Kidney epithelial cell (primary cell): Measurements from ENCODE around the gene PHF14. TPM values are rescaled to one million over a fixed set of nuclear protein-coding genes. Genes with fewer than 3 reads are reported as not detected.

ENCODE experiments used
- DNase-seq: peaks from one replicate; pipeline ENCODE4 v3.0.0-alpha.2; 2010; ENCODE audit warnings: low read depth
- H3K27me3 ChIP-seq: 2 replicates; pipeline ENCODE4 v1.6.0; 2011; ENCODE audit warnings: low read length; ENCODE audit not compliant: control insufficient read depth, insufficient read depth
- H3K36me3 ChIP-seq: 2 replicates; pipeline ENCODE4 v1.5.1; 2011; ENCODE audit warnings: low read length; ENCODE audit not compliant: control insufficient read depth, insufficient read depth
- H3K4me3 ChIP-seq: 2 replicates; pipeline ENCODE4 v1.5.1; 2011; ENCODE audit warnings: low read depth, mild to moderate bottlenecking, control low read depth, low read length
- total RNA-seq: library from RNA; depleted of rRNA; stranded (reverse); fragments of >200 nt; gene quantifications from 2 replicates; pipeline ENCODE4 v1.2.3, GENCODE V29; 2015
- TF ChIP-seq, protein P1 (sequence below): IDR thresholded peaks from 2 replicates; pipeline ENCODE4 v1.5.1; 2011; ENCODE audit warnings: mild to moderate bottlenecking, moderate library complexity, low read length, control low read depth, inconsistent platforms; ENCODE audit not compliant: insufficient read depth, poor library complexity, severe bottlenecking

Gene PHF14
- total RNA-seq, 1 donor from 2014 or later = 40.4 TPM

DNA sequence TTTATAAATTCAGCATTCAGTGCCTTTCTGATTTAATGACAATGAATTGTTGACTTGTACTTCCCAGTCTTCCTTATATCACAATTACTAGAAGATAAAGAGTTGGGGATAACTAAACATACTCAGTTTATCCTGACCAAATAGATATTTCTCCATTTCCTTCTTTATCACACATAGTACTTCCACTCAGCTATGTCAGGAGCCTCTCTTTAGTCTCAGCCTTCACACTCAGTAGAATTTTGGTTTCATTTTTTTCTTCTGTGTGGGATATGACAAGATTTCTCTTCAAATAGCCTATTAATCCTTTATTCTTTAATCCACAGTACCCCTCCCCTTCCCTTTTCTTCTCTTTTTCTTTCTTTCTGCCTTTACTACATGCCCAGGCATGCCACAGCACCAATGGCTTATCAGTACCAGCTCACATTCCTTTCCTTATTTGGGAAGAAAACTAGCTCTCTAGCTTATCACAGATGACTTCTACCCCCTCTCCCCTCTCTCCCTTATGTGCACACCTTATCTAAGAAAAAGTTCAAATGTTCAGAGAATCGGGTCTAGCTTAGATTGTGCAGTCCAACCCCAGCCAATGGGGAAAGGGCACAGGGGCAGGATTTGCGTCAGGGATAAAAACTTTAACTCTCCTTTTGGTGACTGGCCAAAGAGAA, 109.0 kb downstream of the PHF14 start:
- Histone ChIP-seq H3K36me3 (no peaks in the 10 kb centered on the region), H3K27me3 (no peaks in the 10 kb centered on the region), H3K4me3 (no peak overlapping the region)
- TF ChIP-seq, protein P1, sequence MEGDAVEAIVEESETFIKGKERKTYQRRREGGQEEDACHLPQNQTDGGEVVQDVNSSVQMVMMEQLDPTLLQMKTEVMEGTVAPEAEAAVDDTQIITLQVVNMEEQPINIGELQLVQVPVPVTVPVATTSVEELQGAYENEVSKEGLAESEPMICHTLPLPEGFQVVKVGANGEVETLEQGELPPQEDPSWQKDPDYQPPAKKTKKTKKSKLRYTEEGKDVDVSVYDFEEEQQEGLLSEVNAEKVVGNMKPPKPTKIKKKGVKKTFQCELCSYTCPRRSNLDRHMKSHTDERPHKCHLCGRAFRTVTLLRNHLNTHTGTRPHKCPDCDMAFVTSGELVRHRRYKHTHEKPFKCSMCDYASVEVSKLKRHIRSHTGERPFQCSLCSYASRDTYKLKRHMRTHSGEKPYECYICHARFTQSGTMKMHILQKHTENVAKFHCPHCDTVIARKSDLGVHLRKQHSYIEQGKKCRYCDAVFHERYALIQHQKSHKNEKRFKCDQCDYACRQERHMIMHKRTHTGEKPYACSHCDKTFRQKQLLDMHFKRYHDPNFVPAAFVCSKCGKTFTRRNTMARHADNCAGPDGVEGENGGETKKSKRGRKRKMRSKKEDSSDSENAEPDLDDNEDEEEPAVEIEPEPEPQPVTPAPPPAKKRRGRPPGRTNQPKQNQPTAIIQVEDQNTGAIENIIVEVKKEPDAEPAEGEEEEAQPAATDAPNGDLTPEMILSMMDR = no peak
- no peak for DNase-seq

DNA sequence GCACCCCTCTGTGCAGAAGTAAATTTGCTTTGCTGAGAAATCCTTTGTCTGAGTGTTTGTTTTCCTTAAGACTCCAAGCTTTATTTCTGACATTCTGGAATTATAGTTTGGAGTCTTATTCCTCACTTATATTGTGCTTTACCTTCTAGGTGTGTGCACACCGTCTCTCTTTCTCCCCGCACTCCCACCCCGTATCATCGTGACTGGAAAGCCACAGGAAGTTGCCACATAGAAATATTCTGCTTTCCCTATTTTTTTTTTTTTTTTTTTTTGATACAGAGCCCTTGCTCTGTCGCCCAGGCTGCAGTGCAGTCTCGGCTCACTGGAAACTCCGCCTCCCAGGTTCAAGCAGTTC, 109.5 kb downstream of the PHF14 start:
- no peak overlapping the region for H3K4me3 ChIP-seq
- TF ChIP-seq, protein P1 = no peak
- no peaks in the 10 kb centered on the region for H3K27me3 ChIP-seq
- no peaks in the 10 kb centered on the region for H3K36me3 ChIP-seq
- no peak for DNase-seq

DNA sequence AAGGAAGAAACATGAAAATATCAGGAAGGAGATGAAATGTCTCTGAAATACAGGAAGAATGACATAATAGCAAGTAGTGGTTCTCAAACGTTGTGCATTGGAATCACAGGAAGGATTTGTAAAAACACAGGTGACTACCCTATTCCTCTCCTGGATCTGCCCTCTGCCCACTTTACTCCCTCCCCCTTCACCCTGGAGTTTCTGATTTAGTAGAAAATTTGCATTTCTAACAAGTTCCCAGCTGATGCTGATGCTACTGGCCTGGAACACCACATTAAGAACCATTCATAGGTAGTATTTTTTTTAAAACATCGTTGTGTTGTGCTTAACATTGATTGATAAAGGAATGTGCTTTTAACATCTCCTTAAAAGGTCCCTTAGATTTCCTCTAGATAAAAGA, 130.9 kb downstream of the PHF14 start:
- DNase-seq = no peak
- Histone ChIP-seq H3K36me3 (no peaks in the 10 kb centered on the region), H3K4me3 (no peak overlapping the region), H3K27me3 (no peaks in the 10 kb centered on the region)
- TF ChIP-seq, protein P1 = no peak

DNA sequence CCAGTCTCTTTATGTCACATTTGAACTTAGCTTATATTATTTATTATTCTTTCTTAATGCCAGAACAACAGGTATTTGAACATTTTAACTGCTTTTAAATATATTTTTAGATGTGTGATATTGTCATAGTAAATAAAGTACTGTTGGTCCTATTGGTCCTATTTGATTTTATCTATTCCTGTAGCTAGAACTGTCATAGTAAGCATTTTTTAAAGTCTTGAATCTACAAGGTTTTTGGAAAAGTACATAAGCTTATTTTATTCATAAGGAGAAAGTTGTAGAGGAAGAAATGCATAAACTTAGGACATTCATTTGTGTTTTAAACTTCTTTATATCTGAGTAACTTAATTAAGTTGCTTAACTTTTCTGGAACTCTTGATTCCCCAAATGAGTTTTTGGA, 136.0 kb downstream of the PHF14 start:
- H3K4me3 ChIP-seq = no peak overlapping the region
- TF ChIP-seq, protein P1 = no peak

DNA sequence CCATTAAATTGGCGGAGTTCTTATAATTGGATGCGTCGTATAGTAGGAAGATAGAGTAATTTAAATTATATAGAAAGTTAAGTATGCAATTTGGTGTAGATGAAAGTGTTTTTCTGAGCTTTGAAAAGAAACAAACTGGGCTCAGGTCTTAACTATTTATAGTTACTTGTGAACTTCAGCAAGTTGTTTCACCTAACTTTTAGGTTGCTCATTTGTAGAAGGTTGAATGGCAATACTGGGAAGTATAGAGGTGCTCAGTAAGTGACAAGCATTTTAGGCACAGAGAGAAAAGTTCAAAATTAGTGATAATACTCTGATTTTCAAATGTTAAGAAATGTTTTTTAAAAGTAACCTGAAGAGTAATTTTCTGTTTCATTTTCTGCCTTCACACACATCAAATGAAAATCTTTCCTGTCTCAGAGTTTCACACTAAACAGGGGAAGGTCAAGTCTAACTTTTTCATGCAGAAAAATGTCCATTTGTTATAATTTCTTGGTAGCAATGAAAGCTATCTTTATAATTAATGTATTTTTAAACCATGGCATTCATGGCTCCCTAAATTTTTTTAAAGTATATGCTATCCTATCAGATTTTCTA, 146.5 kb downstream of the PHF14 start:
- DNase-seq = no peak
- Histone ChIP-seq H3K27me3 (no peaks in the 10 kb centered on the region), H3K36me3 (no peaks in the 10 kb centered on the region), H3K4me3 (no peak overlapping the region)
- TF ChIP-seq, protein P1 = no peak

More for the DNA sequence above, 136.0 kb downstream of the PHF14 start:
- no peak for DNase-seq
- no peaks in the 10 kb centered on the region for H3K27me3 ChIP-seq
- H3K36me3 ChIP-seq = no peaks in the 10 kb centered on the region
